Loucy (cell line): ENCODE data around the gene LIPC.

Experiments used
- H2AFZ ChIP-seq: fragments of 200-600 bp; sonication (generic); 2 replicates; pipeline ENCODE4 v1.6.0; 2016; ENCODE audit warnings: antibody characterized with exemption, mild to moderate bottlenecking, low read length, moderate library complexity
- H3F3A ChIP-seq: fragments of 200-600 bp; 2 replicates; pipeline ENCODE4 v1.6.0; 2016; ENCODE audit warnings: antibody characterized with exemption, low read depth, mild to moderate bottlenecking
- H3K27me3 ChIP-seq: fragments of 200-600 bp; sonication (generic); 2 replicates; pipeline ENCODE4 v1.6.1; 2014; ENCODE audit warnings: low read length, mild to moderate bottlenecking; ENCODE audit not compliant: insufficient read depth, poor library complexity, severe bottlenecking
- H3K36me3 ChIP-seq: fragments of 200-600 bp; sonication (generic); 2 replicates; pipeline ENCODE4 v1.6.1; 2016; ENCODE audit warnings: low read length; ENCODE audit not compliant: insufficient read depth
- H3K4me1 ChIP-seq: fragments of 200-600 bp; sonication (generic); 2 replicates; pipeline ENCODE4 v1.5.1; 2014; ENCODE audit warnings: low read length, mild to moderate bottlenecking; ENCODE audit not compliant: insufficient read depth, poor library complexity, severe bottlenecking
- H3K4me2 ChIP-seq: fragments of 200-600 bp; sonication (generic); 2 replicates; pipeline ENCODE4 v1.6.0; 2014; ENCODE audit warnings: antibody characterized with exemption, low read length, low read depth, mild to moderate bottlenecking; ENCODE audit not compliant: poor library complexity, severe bottlenecking
- H3K4me3 ChIP-seq: fragments of 200-600 bp; sonication (generic); 2 replicates; pipeline ENCODE4 v1.5.1; 2014; ENCODE audit warnings: low read length, mild to moderate bottlenecking, mixed read lengths; ENCODE audit not compliant: poor library complexity, severe bottlenecking
- H3K79me2 ChIP-seq: fragments of 200-600 bp; sonication (generic); 2 replicates; pipeline ENCODE4 v1.6.1; 2014; ENCODE audit warnings: low read length; ENCODE audit not compliant: insufficient read depth
- H3K9ac ChIP-seq: fragments of 200-600 bp; sonication (generic); 2 replicates; pipeline ENCODE4 v1.6.0; 2014; ENCODE audit warnings: mild to moderate bottlenecking, low read depth, low read length, moderate library complexity; ENCODE audit not compliant: poor library complexity, severe bottlenecking
- H3K9me2 ChIP-seq: fragments of 200-600 bp; sonication (generic); replicated peaks from 2 replicates; pipeline ENCODE4 v1.6.1; 2016; ENCODE audit warnings: low read depth, low read length, mixed read lengths
- H3K9me3 ChIP-seq: fragments of 200-600 bp; sonication (generic); 2 replicates; pipeline ENCODE4 v1.6.1; 2014; ENCODE audit warnings: mild to moderate bottlenecking, antibody characterized with exemption, low read length, low read depth; ENCODE audit not compliant: insufficient read depth
- H4K20me1 ChIP-seq: fragments of 200-600 bp; sonication (generic); 2 replicates; pipeline ENCODE4 v1.6.0; 2014; ENCODE audit warnings: antibody characterized with exemption, low read length, mild to moderate bottlenecking; ENCODE audit not compliant: insufficient read depth, poor library complexity, severe bottlenecking
- EZH2phosphoT487 ChIP-seq: fragments of 200-600 bp; IDR thresholded peaks from 2 replicates; pipeline ENCODE4 v1.6.1; 2018; ENCODE audit warnings: antibody characterized with exemption, mild to moderate bottlenecking, moderate library complexity, borderline replicate concordance
- TF ChIP-seq, protein P1 (sequence below): fragments of 200-600 bp; sonication (generic); conservative IDR thresholded peaks from 2 replicates; pipeline ENCODE4 v1.5.1; 2014; ENCODE audit warnings: mild to moderate bottlenecking, antibody characterized with exemption, low read length

Gene LIPC

DNA sequence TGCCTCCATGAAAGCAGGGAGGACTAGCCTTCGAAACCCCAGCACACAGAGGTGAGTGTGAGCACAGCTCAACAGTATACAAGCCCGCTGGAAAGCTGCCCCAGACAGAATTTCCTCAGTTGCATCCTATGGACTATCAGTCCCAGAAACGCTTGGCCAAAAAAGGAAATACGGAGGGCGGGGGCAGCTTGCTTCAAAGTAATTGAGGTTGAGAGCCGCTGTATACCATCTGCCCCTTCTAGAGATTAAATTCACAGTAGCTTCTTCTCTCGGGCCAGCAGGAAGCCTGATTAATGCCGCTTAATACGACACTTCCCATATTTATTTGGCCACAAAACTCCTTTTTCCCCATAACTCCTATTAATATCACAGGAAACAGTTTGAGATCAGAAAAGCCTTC is 88.7 kb downstream of the LIPC start:
- Histone ChIP-seq H3K9me3 (peaks cover 6% of the 10 kb centered on the region; the same call in 1 of the 2 replicates), H3F3A (no peaks in the 10 kb centered on the region), H3K4me3 (no peak overlapping the region), H3K9ac (no peak overlapping the region), H4K20me1 (no peaks in the 10 kb centered on the region), H3K36me3 (no peaks in the 10 kb centered on the region), H3K27me3 (no peaks in the 10 kb centered on the region), H3K4me1 (peaks cover 41% of the 10 kb centered on the region), H2AFZ (no peak overlapping the region), H3K9me2 (no peaks in the 10 kb centered on the region), H3K79me2 (no peaks in the 10 kb centered on the region), H3K4me2 (no peak overlapping the region)
- TF ChIP-seq, protein P1, sequence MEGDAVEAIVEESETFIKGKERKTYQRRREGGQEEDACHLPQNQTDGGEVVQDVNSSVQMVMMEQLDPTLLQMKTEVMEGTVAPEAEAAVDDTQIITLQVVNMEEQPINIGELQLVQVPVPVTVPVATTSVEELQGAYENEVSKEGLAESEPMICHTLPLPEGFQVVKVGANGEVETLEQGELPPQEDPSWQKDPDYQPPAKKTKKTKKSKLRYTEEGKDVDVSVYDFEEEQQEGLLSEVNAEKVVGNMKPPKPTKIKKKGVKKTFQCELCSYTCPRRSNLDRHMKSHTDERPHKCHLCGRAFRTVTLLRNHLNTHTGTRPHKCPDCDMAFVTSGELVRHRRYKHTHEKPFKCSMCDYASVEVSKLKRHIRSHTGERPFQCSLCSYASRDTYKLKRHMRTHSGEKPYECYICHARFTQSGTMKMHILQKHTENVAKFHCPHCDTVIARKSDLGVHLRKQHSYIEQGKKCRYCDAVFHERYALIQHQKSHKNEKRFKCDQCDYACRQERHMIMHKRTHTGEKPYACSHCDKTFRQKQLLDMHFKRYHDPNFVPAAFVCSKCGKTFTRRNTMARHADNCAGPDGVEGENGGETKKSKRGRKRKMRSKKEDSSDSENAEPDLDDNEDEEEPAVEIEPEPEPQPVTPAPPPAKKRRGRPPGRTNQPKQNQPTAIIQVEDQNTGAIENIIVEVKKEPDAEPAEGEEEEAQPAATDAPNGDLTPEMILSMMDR, result no peak
- TF ChIP-seq EZH2phosphoT487, result no peak

DNA sequence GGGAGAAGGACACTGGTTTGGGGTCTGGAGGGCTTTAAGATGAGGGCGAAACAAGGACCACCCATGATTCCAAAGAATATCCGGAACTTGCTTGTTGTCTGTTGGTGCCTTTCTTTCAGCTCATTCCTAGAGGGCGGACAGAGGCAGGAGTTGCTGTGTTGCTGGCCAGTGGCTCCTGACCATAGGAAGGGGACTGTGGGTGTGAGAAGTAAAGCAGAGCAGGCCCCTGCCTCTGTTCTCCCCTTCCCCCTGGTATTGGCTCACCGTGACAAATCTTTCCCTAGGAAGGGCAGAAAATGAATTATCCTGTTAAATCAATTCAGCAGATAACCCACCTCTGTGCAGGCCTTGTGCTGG is 89.1 kb downstream of the LIPC start:
- peaks cover 6% of the 10 kb centered on the region; the same call in 1 of the 2 replicates for H3K9me3 ChIP-seq
- H3K4me1 ChIP-seq, result peaks cover 41% of the 10 kb centered on the region
- no peaks in the 10 kb centered on the region for H3F3A ChIP-seq
- no peak overlapping the region for H3K4me2 ChIP-seq
- no peak for TF ChIP-seq EZH2phosphoT487
- TF ChIP-seq, protein P1, result no peak
- no peak overlapping the region for H3K9ac ChIP-seq
- no peaks in the 10 kb centered on the region for H3K36me3 ChIP-seq
- H4K20me1 ChIP-seq, result no peaks in the 10 kb centered on the region
- H3K27me3 ChIP-seq, result no peaks in the 10 kb centered on the region
- no peak overlapping the region for H3K4me3 ChIP-seq
- no peak overlapping the region for H2AFZ ChIP-seq
- H3K79me2 ChIP-seq, result no peaks in the 10 kb centered on the region
- no peaks in the 10 kb centered on the region for H3K9me2 ChIP-seq

DNA sequence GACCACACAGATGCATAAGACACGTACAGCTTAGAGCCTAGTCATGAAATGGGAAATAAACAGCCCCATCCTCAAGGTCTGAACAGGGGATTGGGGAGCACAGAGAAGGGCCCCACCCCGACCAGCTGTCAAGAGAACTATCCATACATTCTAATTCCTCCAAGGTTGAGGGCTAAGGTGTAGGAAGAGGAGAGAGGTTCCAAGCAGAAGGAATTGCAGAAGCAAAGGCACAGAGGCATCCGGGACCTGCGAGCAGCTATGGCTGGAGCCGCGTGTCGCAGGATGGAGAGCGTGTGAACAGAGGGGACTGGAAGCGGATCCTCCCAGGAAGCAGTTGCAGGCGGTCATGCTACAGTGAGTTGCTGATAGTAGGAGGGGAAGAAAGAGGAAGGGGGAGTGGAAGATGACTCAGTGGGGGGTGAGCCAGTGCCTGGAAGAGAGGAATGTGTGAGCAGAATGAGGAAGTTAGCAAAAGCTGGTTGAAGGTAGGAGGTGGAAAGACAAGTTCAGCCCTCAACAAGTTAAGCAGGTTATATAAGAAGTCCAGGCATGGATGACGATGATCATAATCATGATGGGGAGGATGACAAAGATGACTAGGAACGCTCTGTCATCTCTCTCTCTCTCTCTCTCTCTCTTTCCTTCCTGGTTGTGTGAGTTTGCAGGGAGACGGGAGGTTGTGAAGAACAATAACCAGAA is 89.7 kb downstream of the LIPC start:
- peaks cover 5% of the 10 kb centered on the region; the same call in 1 of the 2 replicates for H3K9me3 ChIP-seq
- H4K20me1 ChIP-seq, result no peaks in the 10 kb centered on the region
- no peaks in the 10 kb centered on the region for H3F3A ChIP-seq
- no peak overlapping the region for H3K4me2 ChIP-seq
- H3K9me2 ChIP-seq, result no peaks in the 10 kb centered on the region
- peaks cover 41% of the 10 kb centered on the region for H3K4me1 ChIP-seq
- H3K9ac ChIP-seq, result no peak overlapping the region
- H3K27me3 ChIP-seq, result no peaks in the 10 kb centered on the region
- peak overlapping the region; percentile 1; the same call in 1 of the 2 replicates for H2AFZ ChIP-seq
- H3K4me3 ChIP-seq, result no peak overlapping the region
- no peak for TF ChIP-seq EZH2phosphoT487
- TF ChIP-seq, protein P1, result no peak
- H3K79me2 ChIP-seq, result no peaks in the 10 kb centered on the region
- H3K36me3 ChIP-seq, result no peaks in the 10 kb centered on the region
